K562 (cell line): Measurements from ENCODE around the gene SURF6. TPM values are rescaled to one million over a fixed set of nuclear protein-coding genes. Genes with fewer than 3 reads are reported as not detected.

ENCODE experiments used
- BRCA1 ChIP-seq, 2 experiments: fragments of 450-650 bp in 1 of 2; sonication (generic) in 1 of 2; formaldehyde crosslinking in 1 of 2; IDR thresholded peaks; 2 replicates each; pipeline versions ENCODE4 v1.5.0 to v1.6.1; 2017 to 2020; ENCODE audit warnings: mild to moderate bottlenecking in 1 of 2, missing genetic modification reagents in 1 of 2
- CBFA2T2 ChIP-seq: fragments of 450-650 bp; conservative IDR thresholded peaks from 2 replicates; pipeline ENCODE4 v1.6.1; 2017; ENCODE audit warnings: mild to moderate bottlenecking
- CBX5 ChIP-seq: IDR thresholded peaks from 2 replicates; pipeline ENCODE4 v1.6.1; 2014; ENCODE audit warnings: low read depth, borderline replicate concordance
- FIP1L1 ChIP-seq: fragments of 200-400 bp; formaldehyde crosslinking; IDR thresholded peaks from 2 replicates; pipeline ENCODE4 v1.6.1; 2018; ENCODE audit warnings: mild to moderate bottlenecking, low read depth, low read length; ENCODE audit not compliant: poor library complexity, severe bottlenecking
- HMGN3 ChIP-seq: IDR thresholded peaks from 2 replicates; pipeline ENCODE4 v1.6.1; 2011; ENCODE audit warnings: borderline replicate concordance, low read depth, mild to moderate bottlenecking, mixed read lengths, low read length; ENCODE audit not compliant: insufficient read length; ENCODE audit errors: extremely low read depth
- IFI16 ChIP-seq: fragments of 250-450 bp; sonication (Bioruptor Pico); IDR thresholded peaks from 2 replicates; pipeline ENCODE4 v2.1.2; 2022; ENCODE audit warnings: mild to moderate bottlenecking, inconsistent platforms
- PML ChIP-seq: IDR thresholded peaks from 2 replicates; pipeline ENCODE4 v1.6.1; 2012; ENCODE audit warnings: low read length, inconsistent platforms
- RBFOX2 ChIP-seq: fragments of 200-400 bp; formaldehyde crosslinking; IDR thresholded peaks from 2 replicates; pipeline ENCODE4 v1.6.1; 2017; ENCODE audit warnings: low read depth, mild to moderate bottlenecking, low read length, moderate library complexity
- ZNF232 ChIP-seq: sonication (generic); formaldehyde crosslinking; IDR thresholded peaks from 2 replicates; pipeline ENCODE4 v1.8.0; 2022; ENCODE audit warnings: mild to moderate bottlenecking, missing genetic modification reagents
- ZNF407 ChIP-seq: fragments of 450-650 bp; IDR thresholded peaks from 2 replicates; pipeline ENCODE4 v1.6.1; 2016; ENCODE audit warnings: low read depth
- polyA plus RNA-seq, 8 experiments: library from polyadenylated mRNA; depleted of rRNA in 4 of 8; stranded (reverse) in 5 of 8; unstranded in 3 of 8; fragments of >200 nt; fragmentation: Nextera tagmentation in 2 of 8; fragmentation: Illumina TruSeq in 1 of 8; extraction: Ambion mirVana in 2 of 8; extraction: Trizol in 1 of 8; gene quantifications; 2 replicates each; pipeline versions ENCODE4 v1.2.1 to v1.2.3, GENCODE V29; 2011 to 2014; ENCODE audit warnings: inconsistent platforms in 1 of 8, missing spikeins in 1 of 8
- total RNA-seq, 7 experiments: library from RNA; depleted of rRNA in 6 of 7; stranded (reverse); fragments of >200 nt in 6 of 7; fragmentation: Illumina TruSeq in 2 of 7; extraction: Trizol in 2 of 7; gene quantifications; 2 replicates each; pipeline versions ENCODE4 v1.2.1 to v1.2.3, GENCODE V29; 2011 to 2021; ENCODE audit warnings: low replicate concordance in 1 of 7
- TF ChIP-seq, protein P1 (sequence below): sonication (generic); formaldehyde crosslinking; IDR thresholded peaks from 2 replicates; pipeline ENCODE4 v1.8.1; 2023; ENCODE audit warnings: mild to moderate bottlenecking, missing genetic modification reagents
- TF ChIP-seq, protein P2 (sequence below): sonication (generic); formaldehyde crosslinking; IDR thresholded peaks from 2 replicates; pipeline ENCODE4 v1.8.1; 2023; ENCODE audit warnings: missing genetic modification reagents, mild to moderate bottlenecking, borderline replicate concordance

The SURF6 gene
- total and polyA plus RNA-seq, 9 of the 15 experiments (the other 6 are each of a cell fraction or from before 2014, with no cell fraction given), result 1.4 to 68.3 (median 14.7) TPM

GRCh38 chr9:133375724-133376654, 40.0 kb upstream of the SURF6 start, which contains the start of the genes STKLD1 and SURF4 (continued):
- no peak for TF ChIP-seq ZNF407
- peak; percentile 59 for TF ChIP-seq FIP1L1
- 0 out of 2 replicates have a peak, but pooled peaks have one; percentile 26 for TF ChIP-seq PML
- TF ChIP-seq, protein P1, sequence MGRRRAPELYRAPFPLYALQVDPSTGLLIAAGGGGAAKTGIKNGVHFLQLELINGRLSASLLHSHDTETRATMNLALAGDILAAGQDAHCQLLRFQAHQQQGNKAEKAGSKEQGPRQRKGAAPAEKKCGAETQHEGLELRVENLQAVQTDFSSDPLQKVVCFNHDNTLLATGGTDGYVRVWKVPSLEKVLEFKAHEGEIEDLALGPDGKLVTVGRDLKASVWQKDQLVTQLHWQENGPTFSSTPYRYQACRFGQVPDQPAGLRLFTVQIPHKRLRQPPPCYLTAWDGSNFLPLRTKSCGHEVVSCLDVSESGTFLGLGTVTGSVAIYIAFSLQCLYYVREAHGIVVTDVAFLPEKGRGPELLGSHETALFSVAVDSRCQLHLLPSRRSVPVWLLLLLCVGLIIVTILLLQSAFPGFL, result no peak
- TF ChIP-seq RBFOX2, result peak; percentile 97
- peak; percentile 27 for TF ChIP-seq HMGN3
- TF ChIP-seq, protein P2, sequence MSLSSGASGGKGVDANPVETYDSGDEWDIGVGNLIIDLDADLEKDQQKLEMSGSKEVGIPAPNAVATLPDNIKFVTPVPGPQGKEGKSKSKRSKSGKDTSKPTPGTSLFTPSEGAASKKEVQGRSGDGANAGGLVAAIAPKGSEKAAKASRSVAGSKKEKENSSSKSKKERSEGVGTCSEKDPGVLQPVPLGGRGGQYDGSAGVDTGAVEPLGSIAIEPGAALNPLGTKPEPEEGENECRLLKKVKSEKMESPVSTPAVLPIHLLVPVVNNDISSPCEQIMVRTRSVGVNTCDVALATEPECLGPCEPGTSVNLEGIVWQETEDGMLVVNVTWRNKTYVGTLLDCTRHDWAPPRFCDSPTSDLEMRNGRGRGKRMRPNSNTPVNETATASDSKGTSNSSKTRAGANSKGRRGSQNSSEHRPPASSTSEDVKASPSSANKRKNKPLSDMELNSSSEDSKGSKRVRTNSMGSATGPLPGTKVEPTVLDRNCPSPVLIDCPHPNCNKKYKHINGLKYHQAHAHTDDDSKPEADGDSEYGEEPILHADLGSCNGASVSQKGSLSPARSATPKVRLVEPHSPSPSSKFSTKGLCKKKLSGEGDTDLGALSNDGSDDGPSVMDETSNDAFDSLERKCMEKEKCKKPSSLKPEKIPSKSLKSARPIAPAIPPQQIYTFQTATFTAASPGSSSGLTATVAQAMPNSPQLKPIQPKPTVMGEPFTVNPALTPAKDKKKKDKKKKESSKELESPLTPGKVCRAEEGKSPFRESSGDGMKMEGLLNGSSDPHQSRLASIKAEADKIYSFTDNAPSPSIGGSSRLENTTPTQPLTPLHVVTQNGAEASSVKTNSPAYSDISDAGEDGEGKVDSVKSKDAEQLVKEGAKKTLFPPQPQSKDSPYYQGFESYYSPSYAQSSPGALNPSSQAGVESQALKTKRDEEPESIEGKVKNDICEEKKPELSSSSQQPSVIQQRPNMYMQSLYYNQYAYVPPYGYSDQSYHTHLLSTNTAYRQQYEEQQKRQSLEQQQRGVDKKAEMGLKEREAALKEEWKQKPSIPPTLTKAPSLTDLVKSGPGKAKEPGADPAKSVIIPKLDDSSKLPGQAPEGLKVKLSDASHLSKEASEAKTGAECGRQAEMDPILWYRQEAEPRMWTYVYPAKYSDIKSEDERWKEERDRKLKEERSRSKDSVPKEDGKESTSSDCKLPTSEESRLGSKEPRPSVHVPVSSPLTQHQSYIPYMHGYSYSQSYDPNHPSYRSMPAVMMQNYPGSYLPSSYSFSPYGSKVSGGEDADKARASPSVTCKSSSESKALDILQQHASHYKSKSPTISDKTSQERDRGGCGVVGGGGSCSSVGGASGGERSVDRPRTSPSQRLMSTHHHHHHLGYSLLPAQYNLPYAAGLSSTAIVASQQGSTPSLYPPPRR, result no peak
- peak; percentile 79; the same call in 1 of the 2 replicates for TF ChIP-seq ZNF232
- TF ChIP-seq IFI16 (CRISPR knock-in tag), result no peak
- no peak for TF ChIP-seq CBFA2T2
- no peak for TF ChIP-seq CBX5
- no peak for TF ChIP-seq BRCA1 (IDR thresholded peaks at IDR 0.05)
- no peak for TF ChIP-seq BRCA1 (CRISPR knock-in tag; IDR thresholded peaks at IDR 0.05)
